ENCODE results near the gene SLC66A1. TPM values are rescaled to one million over a fixed set of nuclear protein-coding genes. Genes with fewer than 3 reads are reported as not detected.

Gene SLC66A1
- total RNA-seq, 2 donors from 2014 or later, result 6.7 to 7.2 TPM

- peak; percentile 57 to 85 for ATAC-seq
- DNase-seq (ENCODE audit: low spot score in 2 of 2), result peak in 1 of 2 donors; percentile 16
- peak overlapping the region; percentile 77 to 93 for H3K27ac Mint-ChIP-seq
- no peaks in the 10 kb centered on the region for H3K9me3 Mint-ChIP-seq
- peaks cover 5 to 7% of the 10 kb centered on the region in 2 donors for H3K36me3 Mint-ChIP-seq
Measured at GRCh38 chr1:19360016-19360415, 47.9 kb downstream of the SLC66A1 start.

- DNase-seq (ENCODE audit: low spot score in 2 of 2) (no peak), ATAC-seq (peak; percentile 14 to 39)
- H3K9me3 Mint-ChIP-seq, result no peaks in the 10 kb centered on the region
- H3K36me3 Mint-ChIP-seq, result peaks cover 4 to 5% of the 10 kb centered on the region in 2 donors
- peak overlapping the region; percentile 77 to 93 for H3K27ac Mint-ChIP-seq
Measured at GRCh38 chr1:19360432-19360831, 48.3 kb downstream of the SLC66A1 start.

- Mint-ChIP-seq H3K9me3 (no peaks in the 10 kb centered on the region), H3K36me3 (no peaks in the 10 kb centered on the region), H3K27ac (peak overlapping the region in 1 of 2 donors; percentile 77)
- no peak for DNase-seq (ENCODE audit: low spot score in 2 of 2)
- ATAC-seq, result no peak
Measured at GRCh38 chr1:19360843-19361610, 48.9 kb downstream of the SLC66A1 start.

GRCh38 chr1:19361611-19362147, 49.6 kb downstream of the SLC66A1 start:
- DNase-seq (ENCODE audit: low spot score in 2 of 2) (no peak), ATAC-seq (no peak)
- Mint-ChIP-seq H3K27ac (peak overlapping the region in 1 of 2 donors; percentile 29), H3K9me3 (no peaks in the 10 kb centered on the region), H3K36me3 (no peaks in the 10 kb centered on the region)

GRCh38 chr1:19363536-19364152, 51.5 kb downstream of the SLC66A1 start:
- Mint-ChIP-seq H3K27ac (peak overlapping the region in 1 of 2 donors; percentile 32), H3K36me3 (no peaks in the 10 kb centered on the region), H3K9me3 (no peaks in the 10 kb centered on the region)
- DNase-seq (ENCODE audit: low spot score in 2 of 2) (no peak), ATAC-seq (no peak)

- no peaks in the 10 kb centered on the region for H3K36me3 Mint-ChIP-seq
- ATAC-seq (no peak), DNase-seq (ENCODE audit: low spot score in 2 of 2) (no peak)
- peak overlapping the region in 1 of 2 donors; percentile 77 for H3K27ac Mint-ChIP-seq
- H3K9me3 Mint-ChIP-seq, result no peaks in the 10 kb centered on the region
Measured at GRCh38 chr1:19365721-19366120, 53.6 kb downstream of the SLC66A1 start.

- Mint-ChIP-seq H3K27ac (peak overlapping the region in 1 of 2 donors; percentile 66), H3K36me3 (no peaks in the 10 kb centered on the region), H3K9me3 (no peaks in the 10 kb centered on the region)
- no peak for DNase-seq (ENCODE audit: low spot score in 2 of 2)
- ATAC-seq, result no peak
Measured at GRCh38 chr1:19366599-19367536, 54.7 kb downstream of the SLC66A1 start.

GRCh38 chr1:19367584-19368041, 55.5 kb downstream of the SLC66A1 start:
- Mint-ChIP-seq H3K36me3 (no peaks in the 10 kb centered on the region), H3K9me3 (no peaks in the 10 kb centered on the region), H3K27ac (no peak overlapping the region)
- no peak for ATAC-seq
- no peak for DNase-seq (ENCODE audit: low spot score in 2 of 2)

- ATAC-seq, result no peak
- peak overlapping the region; percentile 41 to 50 for H3K27ac Mint-ChIP-seq
- no peaks in the 10 kb centered on the region for H3K36me3 Mint-ChIP-seq
- H3K9me3 Mint-ChIP-seq, result no peaks in the 10 kb centered on the region
- no peak for DNase-seq (ENCODE audit: low spot score in 2 of 2)
Measured at GRCh38 chr1:19368050-19368449, 55.9 kb downstream of the SLC66A1 start.

- H3K36me3 Mint-ChIP-seq, result no peaks in the 10 kb centered on the region
- DNase-seq (ENCODE audit: low spot score in 2 of 2), result no peak
- no peaks in the 10 kb centered on the region for H3K9me3 Mint-ChIP-seq
- H3K27ac Mint-ChIP-seq, result peak overlapping the region; percentile 50 to 80
- no peak for ATAC-seq
Measured at GRCh38 chr1:19368964-19369363, 56.8 kb downstream of the SLC66A1 start.

- DNase-seq (ENCODE audit: low spot score in 2 of 2) (no peak), ATAC-seq (peak in 1 of 2 donors; percentile 9)
- Mint-ChIP-seq H3K9me3 (no peaks in the 10 kb centered on the region), H3K27ac (peak overlapping the region; percentile 80 to 81), H3K36me3 (no peaks in the 10 kb centered on the region)
Measured at GRCh38 chr1:19369396-19370090, 57.4 kb downstream of the SLC66A1 start.

- DNase-seq (ENCODE audit: low spot score in 2 of 2) (no peak), ATAC-seq (no peak)
- peak overlapping the region; percentile 80 to 85 for H3K27ac Mint-ChIP-seq
- no peaks in the 10 kb centered on the region for H3K9me3 Mint-ChIP-seq
- H3K36me3 Mint-ChIP-seq, result no peaks in the 10 kb centered on the region
Measured at GRCh38 chr1:19370453-19371170, 58.5 kb downstream of the SLC66A1 start.

- H3K27ac Mint-ChIP-seq, result peak overlapping the region; percentile 80 to 85
- no peak for DNase-seq (ENCODE audit: low spot score in 2 of 2)
- ATAC-seq, result no peak
- no peaks in the 10 kb centered on the region for H3K9me3 Mint-ChIP-seq
- H3K36me3 Mint-ChIP-seq, result peaks cover 0 to under 1% of the 10 kb centered on the region in 2 donors
Measured at GRCh38 chr1:19371226-19372135, 59.4 kb downstream of the SLC66A1 start.

- Mint-ChIP-seq H3K9me3 (no peaks in the 10 kb centered on the region), H3K36me3 (peaks cover 4 to 7% of the 10 kb centered on the region in 2 donors), H3K27ac (peak overlapping the region; percentile 35 to 36)
- DNase-seq (ENCODE audit: low spot score in 2 of 2) (no peak), ATAC-seq (no peak)
Measured at GRCh38 chr1:19372136-19372514, 60.0 kb downstream of the SLC66A1 start.
